ENCODE data around the gene MVB12B. TPM values are rescaled to one million over a fixed set of nuclear protein-coding genes. Genes with fewer than 3 reads are reported as not detected.

Gene MVB12B
- total RNA-seq, 2 experiments from 2014 or later: 14.3 to 15.3 TPM

DNA sequence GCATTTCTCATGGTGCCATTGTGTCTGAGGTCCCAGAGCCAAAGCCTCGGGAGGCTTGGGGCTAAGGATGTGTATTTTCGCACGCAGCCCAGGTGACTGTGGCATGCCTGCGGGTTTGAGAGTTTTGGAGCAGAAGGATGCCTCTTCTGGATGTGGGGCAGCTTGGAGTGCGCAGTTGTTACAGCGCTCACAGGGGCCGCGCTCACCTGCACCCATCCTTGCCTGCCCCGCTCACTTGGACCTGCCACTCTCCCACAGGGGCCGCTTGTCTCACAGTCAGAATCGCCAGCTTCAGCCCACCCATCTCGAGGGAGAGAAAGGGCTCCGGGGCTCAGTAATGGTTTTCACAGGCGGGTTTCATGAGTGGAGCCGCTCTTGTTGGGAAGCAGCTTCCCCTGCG lies 132.9 kb downstream of the MVB12B start:
- no peaks in the 10 kb centered on the region for H3K36me3 Mint-ChIP-seq (ENCODE audit: low read depth)
- intact Hi-C loops (cut with DNase I, micrococcal nuclease): no loop called here
- ChIA-PET POLR2A (no interaction called here), CTCF (no interaction called here)
- no peaks in the 10 kb centered on the region for H3K9me3 Mint-ChIP-seq
- ATAC-seq (ENCODE audit: poor library complexity) (no peak), DNase-seq (no peak)
- Histone ChIP-seq H3K4me1 (ENCODE audit: insufficient read depth, low read length) (no peaks in the 10 kb centered on the region), H3K4me3 (ENCODE audit: low read length) (no peak overlapping the region), H3K27ac (ENCODE audit: low read depth in 1 of 2, low read length in 2 of 2) (no peak overlapping the region), H3K36me3 (ENCODE audit: insufficient read depth, low read length) (no peaks in the 10 kb centered on the region), H3K27me3 (ENCODE audit: control insufficient read depth in 1 of 2, insufficient read depth in 2 of 2, low read length in 2 of 2) (no peaks in the 10 kb centered on the region), H3K9me3 (ENCODE audit: control insufficient read depth in 1 of 2, insufficient read depth in 1 of 2, low read length in 2 of 2) (no peaks in the 10 kb centered on the region)
- H3K27ac Mint-ChIP-seq: no peak overlapping the region
- peaks cover 3% of the 10 kb centered on the region for H3K4me1 Mint-ChIP-seq (ENCODE audit: low read depth)
- no peak overlapping the region for H3K4me3 Mint-ChIP-seq
- TF ChIP-seq, protein P1, sequence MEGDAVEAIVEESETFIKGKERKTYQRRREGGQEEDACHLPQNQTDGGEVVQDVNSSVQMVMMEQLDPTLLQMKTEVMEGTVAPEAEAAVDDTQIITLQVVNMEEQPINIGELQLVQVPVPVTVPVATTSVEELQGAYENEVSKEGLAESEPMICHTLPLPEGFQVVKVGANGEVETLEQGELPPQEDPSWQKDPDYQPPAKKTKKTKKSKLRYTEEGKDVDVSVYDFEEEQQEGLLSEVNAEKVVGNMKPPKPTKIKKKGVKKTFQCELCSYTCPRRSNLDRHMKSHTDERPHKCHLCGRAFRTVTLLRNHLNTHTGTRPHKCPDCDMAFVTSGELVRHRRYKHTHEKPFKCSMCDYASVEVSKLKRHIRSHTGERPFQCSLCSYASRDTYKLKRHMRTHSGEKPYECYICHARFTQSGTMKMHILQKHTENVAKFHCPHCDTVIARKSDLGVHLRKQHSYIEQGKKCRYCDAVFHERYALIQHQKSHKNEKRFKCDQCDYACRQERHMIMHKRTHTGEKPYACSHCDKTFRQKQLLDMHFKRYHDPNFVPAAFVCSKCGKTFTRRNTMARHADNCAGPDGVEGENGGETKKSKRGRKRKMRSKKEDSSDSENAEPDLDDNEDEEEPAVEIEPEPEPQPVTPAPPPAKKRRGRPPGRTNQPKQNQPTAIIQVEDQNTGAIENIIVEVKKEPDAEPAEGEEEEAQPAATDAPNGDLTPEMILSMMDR (IDR thresholded peaks at IDR 0.05): no peak
- H3K27me3 Mint-ChIP-seq: no peaks in the 10 kb centered on the region

DNA sequence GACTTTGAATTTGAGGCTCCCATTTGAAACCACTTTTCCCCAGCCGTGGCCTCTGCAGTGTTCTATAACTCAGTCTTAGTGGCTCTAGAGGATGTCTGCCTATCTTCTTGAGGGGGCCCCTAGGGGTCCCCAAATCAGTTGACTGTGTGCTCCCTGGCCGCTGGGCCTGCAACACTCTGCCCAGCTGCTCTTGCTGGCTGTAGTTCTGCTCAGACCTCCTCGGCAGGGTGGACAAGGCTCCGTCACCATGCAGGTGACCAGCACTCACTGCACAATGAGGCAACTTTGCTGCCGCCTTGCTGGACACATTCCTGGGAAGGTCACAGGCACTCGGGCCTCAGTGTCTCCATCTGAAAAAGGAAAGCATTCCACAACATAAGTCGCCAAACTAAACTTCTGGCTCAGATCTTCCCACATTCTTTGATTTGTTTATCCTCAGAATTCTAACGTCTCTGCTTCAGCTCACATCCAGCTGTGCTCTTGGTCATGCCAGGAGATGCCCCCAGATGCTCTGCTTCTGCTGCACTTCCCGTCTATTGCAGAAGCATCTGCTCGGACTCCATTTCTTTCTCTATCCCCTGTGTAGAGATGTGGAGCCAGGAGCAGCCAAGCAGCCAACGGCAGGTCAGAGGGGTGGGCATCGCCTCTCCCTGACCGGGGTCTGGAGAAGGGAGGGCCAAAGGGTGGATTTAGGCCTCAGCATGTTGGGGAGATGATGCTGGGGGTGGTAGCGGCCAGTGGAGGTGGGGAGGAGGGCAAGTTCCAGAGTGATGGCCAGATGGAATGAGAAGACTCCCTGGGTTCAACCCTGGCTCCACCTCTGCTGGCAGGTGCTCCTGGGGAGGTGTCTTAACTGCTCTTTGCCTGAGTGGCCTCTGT lies 133.6 kb downstream of the MVB12B start:
- ATAC-seq (ENCODE audit: poor library complexity) (no peak), DNase-seq (no peak)
- no peaks in the 10 kb centered on the region for H3K9me3 ChIP-seq (ENCODE audit: control insufficient read depth in 1 of 2, insufficient read depth in 1 of 2, low read length in 2 of 2)
- Mint-ChIP-seq H3K36me3 (ENCODE audit: low read depth) (no peaks in the 10 kb centered on the region), H3K27me3 (no peaks in the 10 kb centered on the region), H3K4me3 (no peak overlapping the region), H3K4me1 (ENCODE audit: low read depth) (peaks cover under 1% of the 10 kb centered on the region), H3K9me3 (no peaks in the 10 kb centered on the region), H3K27ac (no peak overlapping the region)
- no peaks in the 10 kb centered on the region for H3K36me3 ChIP-seq (ENCODE audit: insufficient read depth, low read length)
- no peaks in the 10 kb centered on the region for H3K4me1 ChIP-seq (ENCODE audit: insufficient read depth, low read length)
- no peak overlapping the region for H3K4me3 ChIP-seq (ENCODE audit: low read length)
- ChIA-PET POLR2A (no interaction called here), CTCF (no interaction called here)
- intact Hi-C loops (cut with DNase I, micrococcal nuclease): no loop called here
- no peaks in the 10 kb centered on the region for H3K27me3 ChIP-seq (ENCODE audit: control insufficient read depth in 1 of 2, insufficient read depth in 2 of 2, low read length in 2 of 2)
- TF ChIP-seq, protein P1 (IDR thresholded peaks at IDR 0.05): no peak
- H3K27ac ChIP-seq (ENCODE audit: low read depth in 1 of 2, low read length in 2 of 2): no peak overlapping the region

DNA sequence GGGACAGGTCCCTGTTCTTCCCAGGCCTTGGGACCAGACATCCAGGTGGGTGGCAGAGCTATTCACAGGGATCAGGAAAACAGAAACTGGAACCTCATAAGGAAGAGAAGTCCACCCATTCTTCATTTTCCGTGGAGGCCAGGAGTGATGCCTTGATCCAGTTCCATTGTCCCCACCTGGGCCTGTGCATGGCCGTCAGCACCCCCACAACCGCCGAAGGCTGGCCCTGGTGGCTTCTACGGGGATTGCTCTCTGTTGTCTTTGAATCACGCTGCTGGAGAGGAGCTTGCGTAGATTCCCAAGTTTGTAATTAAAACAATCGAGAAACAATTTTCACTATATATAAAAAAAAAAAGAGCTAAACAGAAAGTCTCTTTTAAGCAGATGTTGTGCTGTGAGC lies 134.4 kb downstream of the MVB12B start:
- Mint-ChIP-seq H3K27ac (no peak overlapping the region), H3K4me1 (ENCODE audit: low read depth) (peaks cover 7% of the 10 kb centered on the region), H3K36me3 (ENCODE audit: low read depth) (no peaks in the 10 kb centered on the region), H3K9me3 (no peaks in the 10 kb centered on the region), H3K4me3 (no peak overlapping the region), H3K27me3 (no peaks in the 10 kb centered on the region)
- ChIA-PET POLR2A (no interaction called here), CTCF (no interaction called here)
- Histone ChIP-seq H3K4me3 (ENCODE audit: low read length) (no peak overlapping the region), H3K4me1 (ENCODE audit: insufficient read depth, low read length) (no peaks in the 10 kb centered on the region), H3K9me3 (ENCODE audit: control insufficient read depth in 1 of 2, insufficient read depth in 1 of 2, low read length in 2 of 2) (peaks cover 0 to 2% of the 10 kb centered on the region in 2 experiments), H3K27ac (ENCODE audit: low read depth in 1 of 2, low read length in 2 of 2) (no peak overlapping the region), H3K36me3 (ENCODE audit: insufficient read depth, low read length) (no peaks in the 10 kb centered on the region), H3K27me3 (ENCODE audit: control insufficient read depth in 1 of 2, insufficient read depth in 2 of 2, low read length in 2 of 2) (no peaks in the 10 kb centered on the region)
- intact Hi-C loops (cut with DNase I, micrococcal nuclease): no loop called here
- no peak for DNase-seq
- no peak for ATAC-seq (ENCODE audit: poor library complexity)
- TF ChIP-seq, protein P1 (IDR thresholded peaks at IDR 0.05): no peak

Data from CD4-positive, alpha-beta T cell (primary cell).